Stimulated activated CD8-positive, alpha-beta memory T cell treated with anti-CD3 and anti-CD28 coated beads, Interleukin-15, amount 100 ng/mL, for 1 hour (primary cell): ENCODE data around the gene MTHFD2.

ENCODE experiments used
- DNase-seq: peaks from one replicate; pipeline ENCODE4 v3.0.0-alpha.2; 2020; ENCODE audit warnings: low read depth

Gene MTHFD2

DNA sequence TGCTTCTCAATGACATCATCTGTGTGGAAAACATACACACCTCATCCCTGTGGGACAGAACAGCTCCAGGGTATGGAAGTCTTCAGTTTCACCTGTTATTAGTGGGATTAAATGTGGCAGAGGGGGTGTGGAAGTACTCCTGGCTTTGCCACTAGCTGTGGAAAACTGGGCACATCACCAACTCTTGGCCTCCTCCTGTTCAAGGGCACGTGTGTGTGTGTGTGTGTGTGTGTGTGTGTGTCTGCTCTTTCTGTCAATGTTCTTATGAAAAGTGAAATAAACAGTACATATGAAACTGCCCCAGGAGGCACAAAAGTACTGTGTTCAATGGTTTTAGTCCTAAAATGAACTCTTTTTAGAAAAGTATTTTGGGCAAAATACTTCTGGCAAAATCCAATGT is 65.9 kb downstream of the MTHFD2 start:
- no peak for DNase-seq

GRCh38 chr2:74267068-74267467 is 68.7 kb downstream of the MTHFD2 start:
- no peak for DNase-seq
